HG03442 (cell line): ENCODE data around the gene PTPRG.
"Not testable (repeated sequence)": the region's sequence is repeated elsewhere in the genome, so short reads cannot be mapped to it uniquely, and the experiment has no call there.

ENCODE experiments used
- ATAC-seq: cut with Tn5 transposase; IDR thresholded peaks from one replicate; pipeline ENCODE4 v1.9.1; 2021; ENCODE audit warnings: mild to moderate bottlenecking, moderate library complexity; ENCODE audit not compliant: unreplicated experiment

Gene PTPRG

GRCh38 chr3:61681636-61682035, 120.3 kb downstream of the PTPRG start:
- no peak for ATAC-seq

DNA sequence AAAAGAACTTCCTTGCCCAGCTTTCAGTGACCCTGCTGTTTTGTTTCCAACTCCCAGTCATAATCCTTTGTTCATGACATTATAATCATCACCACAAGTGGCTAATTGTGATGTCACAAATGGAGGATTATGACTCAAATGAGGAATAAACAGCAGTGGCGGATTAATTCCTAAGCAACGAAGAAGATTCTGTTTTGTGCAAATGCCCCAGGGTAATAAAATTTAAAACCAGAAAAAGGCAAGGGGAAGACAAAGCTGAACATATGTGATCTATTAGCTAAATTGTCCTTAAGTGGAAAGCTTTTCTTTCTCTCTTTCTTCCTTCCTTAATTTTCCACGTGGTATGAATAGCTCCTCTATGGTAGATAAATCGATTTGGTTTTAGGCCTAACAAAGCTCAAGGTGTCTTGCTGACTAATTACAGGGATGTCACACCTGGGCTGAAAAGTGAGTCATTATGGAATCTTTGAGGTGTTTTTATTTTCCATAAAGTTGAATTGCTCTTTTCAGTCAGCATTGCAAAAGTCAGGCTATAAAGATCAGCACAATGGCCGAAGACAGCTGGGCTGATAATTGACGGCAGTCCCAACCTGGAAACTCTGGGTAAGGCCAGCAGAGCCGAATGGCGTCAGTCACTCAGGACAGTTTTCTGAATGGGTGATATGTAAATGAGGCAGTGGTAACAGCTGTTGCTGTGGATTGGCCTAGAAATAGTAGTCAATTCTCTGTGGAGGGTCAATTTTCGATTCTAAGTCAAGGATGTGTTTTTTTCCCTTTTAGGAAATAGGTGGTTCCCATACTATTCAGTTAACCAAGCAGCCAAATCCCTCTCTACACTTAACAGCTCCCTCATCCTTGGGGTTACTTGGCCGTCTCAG, 121.5 kb downstream of the PTPRG start:
- ATAC-seq, result no peak

DNA sequence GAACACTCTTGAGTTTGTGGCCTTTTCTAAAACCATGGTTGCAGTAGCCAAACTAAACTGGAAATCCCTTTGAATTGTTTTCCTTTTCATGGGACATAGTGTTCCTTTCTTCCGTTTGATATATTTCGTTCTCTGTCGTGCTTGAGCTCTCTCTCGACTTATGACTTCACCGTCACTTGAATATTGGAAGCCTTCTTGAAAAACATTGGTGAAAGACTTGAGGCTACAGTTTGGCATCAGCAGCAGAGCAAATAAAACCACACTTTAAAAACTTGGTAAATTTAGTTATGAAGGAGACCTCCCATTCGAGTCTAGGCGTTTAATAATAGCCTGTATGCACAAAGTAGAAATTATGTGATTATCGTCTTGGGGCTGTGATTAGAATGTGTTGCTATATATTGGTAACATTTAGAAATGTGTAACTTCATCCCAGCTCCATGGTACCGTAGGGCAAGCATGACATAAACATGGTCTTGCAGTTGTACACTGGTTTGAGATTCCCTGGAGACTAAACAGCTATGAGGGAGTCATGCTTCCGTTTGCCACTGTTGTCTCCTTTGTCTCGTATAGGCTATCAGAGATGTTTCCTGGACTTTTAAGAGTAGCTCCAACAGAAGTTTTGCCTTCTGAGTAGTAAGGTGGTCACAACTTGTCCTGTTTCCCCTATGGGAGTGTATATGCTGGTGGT, 122.3 kb downstream of the PTPRG start:
- ATAC-seq, result no peak

- ATAC-seq, result no peak
Measured at GRCh38 chr3:61684386-61684785, 123.0 kb downstream of the PTPRG start.

DNA sequence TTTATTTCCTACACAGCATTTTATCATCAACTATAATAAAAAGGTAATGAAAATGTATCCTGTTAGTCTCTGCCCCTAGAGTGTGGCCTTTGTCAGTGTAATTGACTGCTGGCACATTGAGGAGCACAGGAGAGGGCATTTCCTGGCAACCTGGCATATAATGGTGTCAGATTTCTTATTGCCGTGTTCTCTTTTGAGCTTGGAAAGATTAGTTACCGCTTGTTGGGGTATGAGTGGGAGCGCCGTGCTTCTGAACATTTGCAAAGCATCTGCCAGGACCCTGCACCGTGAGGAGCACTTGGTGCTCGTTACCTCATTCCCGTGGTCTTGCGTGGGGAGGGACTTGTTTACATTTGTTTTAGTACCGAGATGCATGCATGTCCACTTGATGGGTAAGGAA, 124.4 kb downstream of the PTPRG start:
- no peak for ATAC-seq

GRCh38 chr3:61686228-61686648, 124.9 kb downstream of the PTPRG start:
- ATAC-seq, result no peak

- ATAC-seq, result no peak
Measured at GRCh38 chr3:61687206-61687605, 125.8 kb downstream of the PTPRG start.

DNA sequence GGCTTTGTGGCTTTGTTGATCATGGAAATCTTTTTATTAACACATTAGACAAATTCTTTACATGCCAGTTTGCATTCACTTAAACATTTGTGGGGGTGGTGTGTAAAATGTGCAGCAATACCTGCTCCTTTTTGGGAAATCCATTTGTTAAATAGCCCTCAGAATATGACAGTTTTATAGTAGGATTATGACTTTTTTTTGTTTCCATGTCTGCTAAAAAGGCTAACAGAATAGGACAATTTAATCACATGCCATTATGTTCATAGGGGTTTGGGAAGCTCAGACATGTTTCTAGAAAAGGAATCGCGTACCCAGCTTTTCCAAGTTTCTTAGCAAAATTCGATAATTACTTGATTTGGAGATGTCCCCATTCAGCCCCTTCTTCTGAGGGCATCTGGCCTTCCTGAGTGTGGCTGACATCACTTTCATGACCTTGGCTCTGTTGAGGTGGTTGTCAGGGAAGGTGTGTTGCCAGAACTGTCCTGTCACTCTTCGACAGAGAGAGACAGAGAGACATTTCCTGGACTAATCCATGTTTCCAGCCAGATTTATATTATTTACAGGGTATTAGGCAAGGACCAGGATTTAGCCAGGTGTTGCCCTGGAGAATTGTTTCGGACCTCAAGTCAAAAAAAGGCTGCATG, 126.4 kb downstream of the PTPRG start:
- ATAC-seq, result no peak

DNA sequence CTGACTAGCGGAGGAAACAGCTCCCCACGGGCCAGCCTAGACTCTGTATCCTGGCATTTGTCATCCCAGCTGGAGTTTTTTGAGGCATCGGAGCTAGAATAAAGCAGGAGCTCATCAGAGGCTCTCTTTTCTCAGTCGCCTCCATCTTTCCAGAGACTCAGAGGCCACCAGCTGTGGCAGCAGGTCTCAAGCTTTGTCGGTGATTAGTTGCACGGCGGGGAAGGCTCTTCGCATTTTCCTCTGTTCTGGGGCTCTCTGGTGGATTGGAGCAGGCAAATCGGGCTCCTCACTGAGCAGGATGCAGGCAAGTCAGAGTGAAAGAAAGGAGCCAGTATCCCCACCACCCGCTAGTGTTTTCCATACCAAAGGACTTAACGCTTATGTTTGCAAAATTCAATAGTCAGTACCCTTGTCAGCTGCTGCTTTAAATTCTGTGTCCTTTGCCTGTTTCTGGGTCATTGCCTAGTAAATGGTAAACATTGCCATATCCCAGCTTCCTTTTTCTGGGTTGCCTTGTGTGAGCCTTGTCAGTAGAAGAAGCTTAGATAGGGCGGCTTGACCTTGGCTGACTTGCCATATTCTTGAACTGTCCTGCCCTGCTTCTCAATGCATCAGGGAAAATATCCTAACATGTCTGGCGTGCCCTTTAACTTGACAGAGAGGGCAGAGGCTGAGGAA, 127.1 kb downstream of the PTPRG start:
- no peak for ATAC-seq

GRCh38 chr3:61690016-61690415, 128.6 kb downstream of the PTPRG start:
- no peak for ATAC-seq

- no peak for ATAC-seq
Measured at GRCh38 chr3:61691466-61691865, 130.1 kb downstream of the PTPRG start.

GRCh38 chr3:61697301-61697700, 135.9 kb downstream of the PTPRG start:
- ATAC-seq, result no peak

- ATAC-seq, result not testable (repeated sequence)
Measured at GRCh38 chr3:61698278-61699072, 137.1 kb downstream of the PTPRG start.

- ATAC-seq, result no peak
Measured at GRCh38 chr3:61699622-61700021, 138.3 kb downstream of the PTPRG start.

- no peak for ATAC-seq
Measured at GRCh38 chr3:61701011-61701410, 139.6 kb downstream of the PTPRG start.

GRCh38 chr3:61702453-61702852, 141.1 kb downstream of the PTPRG start:
- ATAC-seq, result no peak

DNA sequence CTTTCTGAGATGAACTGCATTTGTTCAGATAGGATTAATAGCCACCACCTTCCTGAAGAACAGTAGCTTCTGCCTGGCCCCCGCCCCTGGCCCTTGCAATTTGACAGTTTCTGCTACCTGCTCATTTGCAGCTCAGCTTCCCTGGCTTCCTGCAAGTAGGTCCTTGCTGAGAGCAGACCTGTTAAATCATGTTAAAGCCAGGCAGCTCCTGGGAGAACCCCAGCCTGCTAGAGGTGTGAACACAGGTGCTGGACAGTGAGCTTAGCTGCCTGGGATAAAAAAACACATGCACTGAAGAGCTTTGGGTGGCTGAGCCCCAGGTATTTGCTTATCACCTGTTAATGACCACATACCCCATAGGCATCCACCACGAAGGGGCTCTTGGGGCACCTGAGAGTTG, 143.4 kb downstream of the PTPRG start:
- ATAC-seq, result no peak

- ATAC-seq, result no peak
Measured at GRCh38 chr3:61707492-61707891, 146.1 kb downstream of the PTPRG start.

GRCh38 chr3:61710920-61711319, 149.5 kb downstream of the PTPRG start:
- ATAC-seq, result not testable (repeated sequence)

DNA sequence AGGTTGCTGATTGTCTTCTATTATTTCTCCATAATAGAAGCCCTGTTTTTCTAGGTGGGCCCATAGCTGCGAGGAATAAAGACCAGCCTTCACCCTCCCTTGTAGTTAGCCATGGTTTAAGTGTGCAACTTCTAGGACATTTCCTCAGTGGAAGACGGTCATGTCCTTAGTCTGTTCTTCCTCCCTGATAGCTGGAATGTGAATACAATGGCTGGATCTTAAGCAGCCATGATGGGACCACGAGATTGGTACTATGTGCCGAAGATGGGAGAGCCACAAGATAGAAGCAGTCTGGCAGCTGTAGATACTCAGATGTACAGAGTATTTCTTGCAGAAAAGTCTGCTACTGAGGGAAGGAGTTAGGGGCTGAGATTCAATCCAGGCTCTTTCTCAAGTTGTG, 152.9 kb downstream of the PTPRG start:
- ATAC-seq, result no peak
